GM10847 (cell line): ENCODE results near the gene OR56A1.

Experiments used
- POLR2A ChIP-seq: IDR thresholded peaks from 2 replicates; pipeline ENCODE4 v1.6.1; 2011; ENCODE audit not compliant: insufficient read length; ENCODE audit errors: extremely low read depth

OR56A1 gene

GRCh38 chr11:6030708-6031405, at the start of gene OR56A1:
Gene OR56A1, minus strand, starts transcription at chr11:6030758. Its CDS starts 3,066 bp downstream, at chr11:6027692.
- TF ChIP-seq POLR2A = no peak

- TF ChIP-seq POLR2A = no peak
Measured at GRCh38 chr11:6079463-6079862, 48.9 kb upstream of the OR56A1 start.

- no peak for TF ChIP-seq POLR2A
Measured at GRCh38 chr11:6077723-6078122, 47.2 kb upstream of the OR56A1 start.

GRCh38 chr11:6067502-6067901, 36.9 kb upstream of the OR56A1 start:
- no peak for TF ChIP-seq POLR2A

- no peak for TF ChIP-seq POLR2A
Measured at GRCh38 chr11:6062691-6063358, 32.3 kb upstream of the OR56A1 start.

GRCh38 chr11:6061475-6061874, 30.9 kb upstream of the OR56A1 start:
- TF ChIP-seq POLR2A = no peak

GRCh38 chr11:6057452-6057851, 26.9 kb upstream of the OR56A1 start:
- no peak for TF ChIP-seq POLR2A

GRCh38 chr11:6055569-6055968, 25.0 kb upstream of the OR56A1 start:
- TF ChIP-seq POLR2A = no peak

GRCh38 chr11:6052374-6052773, 21.8 kb upstream of the OR56A1 start:
- TF ChIP-seq POLR2A = no peak

GRCh38 chr11:6040874-6041273, 10.3 kb upstream of the OR56A1 start:
- TF ChIP-seq POLR2A = no peak

- TF ChIP-seq POLR2A = no peak
Measured at GRCh38 chr11:6027501-6027900, 3.1 kb downstream of the OR56A1 start.

GRCh38 chr11:6025056-6025455, 5.5 kb downstream of the OR56A1 start:
- no peak for TF ChIP-seq POLR2A

GRCh38 chr11:6022956-6023355, 7.6 kb downstream of the OR56A1 start:
- no peak for TF ChIP-seq POLR2A

GRCh38 chr11:6013042-6013441, 17.5 kb downstream of the OR56A1 start:
- TF ChIP-seq POLR2A = no peak

- no peak for TF ChIP-seq POLR2A
Measured at GRCh38 chr11:6012035-6012668, 18.4 kb downstream of the OR56A1 start.

GRCh38 chr11:6006846-6007245, 23.7 kb downstream of the OR56A1 start, which contains the start of gene OR56A4:
Gene OR56A4, minus strand, starts transcription at chr11:6006946. Its CDS starts 3,954 bp downstream, at chr11:6002992.
- no peak for TF ChIP-seq POLR2A
